SK-N-SH treated with all-trans-retinoic acid at 6 μM for 48 hours (cell line): ENCODE data around the gene SH3PXD2B.

ENCODE experiments used
- ATAC-seq: fragments of 200-7000 bp; cut with Tn5 transposase; 3 replicates; pipeline ENCODE4 v1.9.1; 2020; ENCODE audit warnings: mild to moderate bottlenecking, moderate library complexity
- ARNTL ChIP-seq: fragments of 450-650 bp; formaldehyde crosslinking; IDR thresholded peaks from 2 replicates; pipeline ENCODE4 v1.5.0; 2020; ENCODE audit warnings: low read depth, mild to moderate bottlenecking, moderate library complexity, borderline replicate concordance
- BACH2 ChIP-seq: fragments of 250-450 bp; sonication (Bioruptor Pico); IDR thresholded peaks from 2 replicates; pipeline ENCODE4 v1.9.0; 2021; ENCODE audit warnings: mild to moderate bottlenecking, borderline replicate concordance
- ESRRG ChIP-seq: fragments of 250-450 bp; sonication (Bioruptor Pico); IDR thresholded peaks from 2 replicates; pipeline ENCODE4 v1.6.1; 2021; ENCODE audit warnings: mild to moderate bottlenecking
- GLIS3 ChIP-seq: fragments of 250-450 bp; sonication (Bioruptor Pico); IDR thresholded peaks from 2 replicates; pipeline ENCODE4 v1.5.0; 2020; ENCODE audit warnings: mild to moderate bottlenecking, moderate library complexity
- ISL1 ChIP-seq: fragments of 250-450 bp; sonication (Bioruptor Pico); IDR thresholded peaks from 2 replicates; pipeline ENCODE4 v2.1.2; 2022; ENCODE audit warnings: mild to moderate bottlenecking, moderate library complexity
- PPARA ChIP-seq: fragments of 250-450 bp; sonication (Bioruptor Pico); IDR thresholded peaks from 2 replicates; pipeline ENCODE4 v1.5.0; 2020; ENCODE audit warnings: mild to moderate bottlenecking, borderline replicate concordance
- RARB ChIP-seq: fragments of 250-450 bp; sonication (Bioruptor Pico); IDR thresholded peaks from 2 replicates; pipeline ENCODE4 v1.8.0; 2021; ENCODE audit warnings: mild to moderate bottlenecking, moderate library complexity
- SNAI2 ChIP-seq: fragments of 250-450 bp; sonication (Bioruptor Pico); IDR thresholded peaks from 2 replicates; pipeline ENCODE4 v1.5.0; 2020; ENCODE audit warnings: mild to moderate bottlenecking, moderate library complexity
- TCF4 ChIP-seq: fragments of 250-450 bp; sonication (Bioruptor Pico); IDR thresholded peaks from 2 replicates; pipeline ENCODE4 v1.8.0; 2021; ENCODE audit warnings: mild to moderate bottlenecking, moderate library complexity, borderline replicate concordance
- TOX ChIP-seq: fragments of 250-450 bp; sonication (Bioruptor Pico); IDR thresholded peaks from 2 replicates; pipeline ENCODE4 v1.8.0; 2021; ENCODE audit warnings: mild to moderate bottlenecking, moderate library complexity, borderline replicate concordance
- ZC3H10 ChIP-seq: fragments of 250-450 bp; sonication (Bioruptor Pico); IDR thresholded peaks from 2 replicates; pipeline ENCODE4 v1.5.1; 2021; ENCODE audit warnings: mild to moderate bottlenecking, moderate library complexity
- ZFP3 ChIP-seq: fragments of 250-450 bp; sonication (Bioruptor Pico); IDR thresholded peaks from 2 replicates; pipeline ENCODE4 v1.5.0; 2020; ENCODE audit warnings: mild to moderate bottlenecking, moderate library complexity
- ZFP30 ChIP-seq: fragments of 450-650 bp; formaldehyde crosslinking; IDR thresholded peaks from 2 replicates; pipeline ENCODE4 v1.5.0; 2022; ENCODE audit warnings: mild to moderate bottlenecking, moderate library complexity
- ZNF565 ChIP-seq: fragments of 450-650 bp; formaldehyde crosslinking; conservative IDR thresholded peaks from 2 replicates; pipeline ENCODE4 v1.5.0; 2020; ENCODE audit warnings: low read depth, mild to moderate bottlenecking, moderate library complexity
- ZNF70 ChIP-seq: fragments of 450-650 bp; formaldehyde crosslinking; IDR thresholded peaks from 2 replicates; pipeline ENCODE4 v1.5.0; 2020; ENCODE audit warnings: mild to moderate bottlenecking, moderate library complexity
- ZNF8 ChIP-seq: fragments of 450-650 bp; formaldehyde crosslinking; IDR thresholded peaks from 2 replicates; pipeline ENCODE4 v1.5.0; 2020; ENCODE audit warnings: mild to moderate bottlenecking, moderate library complexity
- TF ChIP-seq, protein P1 (sequence below): fragments of 250-450 bp; sonication (Bioruptor Pico); IDR thresholded peaks from 2 replicates; pipeline ENCODE4 v1.8.0; 2021; ENCODE audit warnings: low read depth, mild to moderate bottlenecking, moderate library complexity, borderline replicate concordance
- TF ChIP-seq, protein P2 (sequence below): fragments of 250-450 bp; sonication (Bioruptor Pico); IDR thresholded peaks from 2 replicates; pipeline ENCODE4 v1.5.1; 2021; ENCODE audit warnings: mild to moderate bottlenecking, moderate library complexity
- TF ChIP-seq, protein P3 (sequence below): fragments of 250-450 bp; sonication (Bioruptor Pico); IDR thresholded peaks from 2 replicates; pipeline ENCODE4 v1.5.1; 2020; ENCODE audit warnings: low read depth, mild to moderate bottlenecking, moderate library complexity

Gene SH3PXD2B

DNA sequence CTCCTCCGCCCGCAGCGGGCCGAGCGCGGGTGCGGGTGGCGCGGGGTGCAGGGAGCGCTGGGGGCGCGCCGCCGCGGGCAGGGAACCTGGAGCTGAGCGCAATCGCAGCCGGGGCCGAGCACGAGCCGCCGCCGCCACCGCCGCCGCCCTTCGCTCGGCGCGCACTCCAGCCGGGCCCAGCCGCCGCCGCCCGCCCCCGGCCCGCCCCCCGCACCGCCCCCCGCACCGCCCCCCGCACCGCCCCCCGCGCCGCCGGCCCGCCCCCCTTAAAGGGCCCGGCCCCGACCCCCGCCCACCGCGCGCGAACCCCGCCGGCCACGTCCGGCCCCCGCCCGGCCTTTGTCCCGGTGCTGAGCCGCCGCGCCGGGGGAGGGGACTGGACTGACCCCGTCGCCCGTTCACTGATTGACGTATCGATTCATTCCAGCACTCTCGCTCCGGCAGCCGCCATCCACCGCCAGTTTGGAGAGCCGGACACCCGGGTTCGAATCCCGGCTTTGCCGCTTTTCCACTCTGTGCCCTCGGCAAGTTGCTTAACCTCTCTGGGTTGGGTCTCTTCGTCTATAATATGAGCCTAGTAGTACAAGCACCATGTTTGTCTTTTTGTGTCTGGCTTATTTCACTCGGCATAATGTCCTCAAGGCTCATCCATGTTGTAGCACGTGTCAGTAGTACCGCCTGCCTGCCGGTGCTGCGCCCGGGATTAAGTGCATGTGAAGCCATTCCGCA, at the start of gene SH3PXD2B:
SH3PXD2B (minus strand) TSS at position 168 of the 729 bp plus-strand sequence. CDS start 173 bp downstream, outside the sequence.
- TF ChIP-seq ZC3H10 (no peak), PPARA (CRISPR knock-in tag) (no peak), TCF4 (CRISPR knock-in tag) (no peak), ESRRG (CRISPR knock-in tag) (no peak), TOX (no peak), RARB (no peak), ZFP3 (no peak), ZNF8 (no peak), GLIS3 (CRISPR knock-in tag) (no peak), BACH2 (CRISPR knock-in tag) (no peak), ZNF565 (CRISPR knock-in tag) (no peak), ZNF70 (CRISPR knock-in tag) (no peak), SNAI2 (no peak)
- TF ChIP-seq, protein P1, sequence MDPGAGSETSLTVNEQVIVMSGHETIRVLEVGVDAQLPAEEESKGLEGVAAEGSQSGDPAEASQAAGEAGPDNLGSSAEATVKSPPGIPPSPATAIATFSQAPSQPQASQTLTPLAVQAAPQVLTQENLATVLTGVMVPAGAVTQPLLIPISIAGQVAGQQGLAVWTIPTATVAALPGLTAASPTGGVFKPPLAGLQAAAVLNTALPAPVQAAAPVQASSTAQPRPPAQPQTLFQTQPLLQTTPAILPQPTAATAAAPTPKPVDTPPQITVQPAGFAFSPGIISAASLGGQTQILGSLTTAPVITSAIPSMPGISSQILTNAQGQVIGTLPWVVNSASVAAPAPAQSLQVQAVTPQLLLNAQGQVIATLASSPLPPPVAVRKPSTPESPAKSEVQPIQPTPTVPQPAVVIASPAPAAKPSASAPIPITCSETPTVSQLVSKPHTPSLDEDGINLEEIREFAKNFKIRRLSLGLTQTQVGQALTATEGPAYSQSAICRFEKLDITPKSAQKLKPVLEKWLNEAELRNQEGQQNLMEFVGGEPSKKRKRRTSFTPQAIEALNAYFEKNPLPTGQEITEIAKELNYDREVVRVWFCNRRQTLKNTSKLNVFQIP, result no peak
- TF ChIP-seq, protein P2, sequence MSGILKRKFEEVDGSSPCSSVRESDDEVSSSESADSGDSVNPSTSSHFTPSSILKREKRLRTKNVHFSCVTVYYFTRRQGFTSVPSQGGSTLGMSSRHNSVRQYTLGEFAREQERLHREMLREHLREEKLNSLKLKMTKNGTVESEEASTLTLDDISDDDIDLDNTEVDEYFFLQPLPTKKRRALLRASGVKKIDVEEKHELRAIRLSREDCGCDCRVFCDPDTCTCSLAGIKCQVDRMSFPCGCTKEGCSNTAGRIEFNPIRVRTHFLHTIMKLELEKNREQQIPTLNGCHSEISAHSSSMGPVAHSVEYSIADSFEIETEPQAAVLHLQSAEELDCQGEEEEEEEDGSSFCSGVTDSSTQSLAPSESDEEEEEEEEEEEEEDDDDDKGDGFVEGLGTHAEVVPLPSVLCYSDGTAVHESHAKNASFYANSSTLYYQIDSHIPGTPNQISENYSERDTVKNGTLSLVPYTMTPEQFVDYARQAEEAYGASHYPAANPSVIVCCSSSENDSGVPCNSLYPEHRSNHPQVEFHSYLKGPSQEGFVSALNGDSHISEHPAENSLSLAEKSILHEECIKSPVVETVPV (CRISPR knock-in tag), result no peak
- TF ChIP-seq, protein P3, sequence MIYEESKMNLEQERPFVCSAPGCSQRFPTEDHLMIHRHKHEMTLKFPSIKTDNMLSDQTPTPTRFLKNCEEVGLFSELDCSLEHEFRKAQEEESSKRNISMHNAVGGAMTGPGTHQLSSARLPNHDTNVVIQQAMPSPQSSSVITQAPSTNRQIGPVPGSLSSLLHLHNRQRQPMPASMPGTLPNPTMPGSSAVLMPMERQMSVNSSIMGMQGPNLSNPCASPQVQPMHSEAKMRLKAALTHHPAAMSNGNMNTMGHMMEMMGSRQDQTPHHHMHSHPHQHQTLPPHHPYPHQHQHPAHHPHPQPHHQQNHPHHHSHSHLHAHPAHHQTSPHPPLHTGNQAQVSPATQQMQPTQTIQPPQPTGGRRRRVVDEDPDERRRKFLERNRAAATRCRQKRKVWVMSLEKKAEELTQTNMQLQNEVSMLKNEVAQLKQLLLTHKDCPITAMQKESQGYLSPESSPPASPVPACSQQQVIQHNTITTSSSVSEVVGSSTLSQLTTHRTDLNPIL, result no peak
- peak; percentile 22 for ATAC-seq

DNA sequence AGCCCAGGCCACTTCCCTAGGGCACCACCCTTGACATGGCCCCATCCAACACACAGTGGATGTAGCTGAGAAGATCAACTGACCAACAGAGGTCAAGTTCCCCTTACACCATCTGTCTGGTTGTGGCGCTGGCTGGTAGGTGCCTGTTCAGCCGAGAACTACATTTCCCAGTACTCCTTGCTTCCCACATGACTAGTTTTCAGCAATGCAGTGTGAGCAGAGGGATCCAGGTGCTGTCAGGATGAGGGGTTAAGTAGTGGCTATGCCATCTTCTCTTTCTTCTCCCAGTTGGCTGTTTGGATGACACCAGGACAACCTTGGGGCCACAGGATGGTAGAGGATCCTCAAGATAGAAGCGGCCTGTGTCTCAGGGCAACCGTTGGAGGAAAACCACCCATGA, 48.6 kb upstream of the SH3PXD2B start:
- peak; percentile 77 for ATAC-seq
- TF ChIP-seq, protein P1, result no peak
- TF ChIP-seq, protein P3, result no peak
- TF ChIP-seq ZFP3 (no peak), ZNF565 (CRISPR knock-in tag) (no peak), TOX (no peak), ESRRG (CRISPR knock-in tag) (no peak), GLIS3 (CRISPR knock-in tag) (no peak), ZNF70 (CRISPR knock-in tag) (no peak), PPARA (CRISPR knock-in tag) (no peak), BACH2 (CRISPR knock-in tag) (no peak), SNAI2 (no peak), ISL1 (CRISPR knock-in tag) (no peak), ZNF8 (no peak), ZC3H10 (no peak), ARNTL (CRISPR knock-in tag) (no peak)

DNA sequence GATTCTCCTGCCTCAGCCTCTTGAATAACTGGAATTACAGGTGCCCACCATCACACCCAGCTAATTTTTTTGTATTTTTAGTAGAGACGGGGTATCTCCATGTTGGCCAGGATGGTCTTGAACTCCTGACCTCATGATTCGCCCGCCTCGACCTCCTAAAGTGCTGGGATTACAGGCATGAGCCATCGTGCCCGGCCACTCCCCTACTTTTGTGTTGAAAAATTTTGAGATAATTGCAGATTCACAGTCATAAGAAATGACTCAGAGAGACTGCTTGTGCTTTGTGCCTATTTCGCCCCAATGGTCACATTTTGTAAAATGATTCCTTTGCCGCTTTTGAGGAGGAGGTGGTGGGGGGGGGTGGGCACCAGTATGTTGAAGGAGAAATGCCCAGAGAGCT, 48.1 kb upstream of the SH3PXD2B start:
- no peak for ATAC-seq

More for the DNA sequence above, 48.1 kb upstream of the SH3PXD2B start:
- TF ChIP-seq ISL1 (CRISPR knock-in tag), result no peak
- TF ChIP-seq, protein P3, result no peak
- TF ChIP-seq ZFP30, result no peak
- TF ChIP-seq, all 23 proteins: peak for 0
